HL-60/S4 (cell line): Measurements from ENCODE around the gene ADAM30.
"Not testable (repeated sequence)": the region's sequence is repeated elsewhere in the genome, so short reads cannot be mapped to it uniquely, and the experiment has no call there.

Experiments
- in situ Hi-C: fragments of 300-500 bp; cut with MboI; formaldehyde crosslinking; loops from 2 replicates; pipeline ENCODE4 v1.14.3; 2022; ENCODE audit warnings: low sequenced_read_pairs

ADAM30 gene

DNA sequence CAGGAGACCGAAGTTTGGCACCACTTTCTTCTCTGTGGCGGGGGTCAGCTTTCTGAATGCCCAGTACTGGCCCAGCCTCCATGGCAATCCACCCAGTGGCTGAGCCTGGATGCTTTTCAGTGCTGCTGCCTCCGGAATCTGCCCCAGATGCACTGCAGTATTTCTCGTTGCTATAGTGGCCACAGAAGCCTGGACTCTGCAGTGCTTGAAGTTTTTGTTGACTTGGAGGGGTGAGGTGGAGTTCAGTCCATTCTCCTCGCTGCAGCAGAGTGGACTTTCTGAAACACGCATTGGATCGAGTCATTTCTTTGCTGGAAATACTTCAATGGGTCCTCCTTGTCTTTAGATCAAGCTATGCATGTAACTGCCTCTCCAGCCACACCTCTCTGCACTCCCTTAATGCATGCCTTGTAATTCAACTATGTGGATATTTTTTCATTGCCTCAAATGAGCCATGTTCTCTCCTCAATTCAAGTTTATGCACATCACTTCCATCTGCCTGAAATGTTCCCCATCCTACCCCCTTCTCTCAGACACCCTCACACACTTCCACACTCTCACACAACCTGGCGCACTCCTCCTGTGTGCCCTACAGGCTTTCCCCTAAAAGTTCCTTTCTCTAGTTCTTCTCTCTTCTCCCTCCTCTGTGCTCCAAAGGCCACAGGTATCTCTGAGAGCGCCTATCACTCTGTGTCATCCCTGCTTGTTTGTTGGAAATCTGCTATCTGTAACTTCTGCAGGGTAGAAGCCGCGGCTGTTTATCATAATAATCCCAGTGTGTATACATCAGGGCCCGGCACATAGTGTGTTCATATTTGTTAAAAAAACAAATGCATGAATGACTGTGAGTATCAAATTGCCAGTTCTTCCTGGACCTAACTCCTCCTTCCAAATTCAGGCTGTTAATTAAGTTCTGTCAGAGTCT, 16.5 kb downstream of the ADAM30 start:
- in situ Hi-C loops = no loop called here

DNA sequence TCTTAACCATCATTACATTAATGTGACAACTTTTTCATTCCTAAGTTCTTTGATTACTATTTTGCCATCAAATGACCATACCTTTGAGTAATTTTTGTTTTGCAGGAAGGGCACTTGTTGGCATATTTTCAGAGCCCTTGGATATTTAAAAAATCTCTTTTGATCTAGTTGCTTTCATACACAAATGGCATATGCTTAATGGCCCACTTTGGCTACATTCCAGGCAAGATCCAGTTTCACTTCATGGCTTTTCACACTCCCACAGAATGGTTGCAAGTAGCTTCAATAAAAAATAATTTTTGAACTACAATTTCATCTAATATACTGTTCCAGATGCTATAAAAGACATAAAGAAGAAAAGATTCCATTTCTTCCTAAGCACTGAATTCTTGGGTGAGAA, 18.1 kb downstream of the ADAM30 start:
- in situ Hi-C loops = no loop called here

DNA sequence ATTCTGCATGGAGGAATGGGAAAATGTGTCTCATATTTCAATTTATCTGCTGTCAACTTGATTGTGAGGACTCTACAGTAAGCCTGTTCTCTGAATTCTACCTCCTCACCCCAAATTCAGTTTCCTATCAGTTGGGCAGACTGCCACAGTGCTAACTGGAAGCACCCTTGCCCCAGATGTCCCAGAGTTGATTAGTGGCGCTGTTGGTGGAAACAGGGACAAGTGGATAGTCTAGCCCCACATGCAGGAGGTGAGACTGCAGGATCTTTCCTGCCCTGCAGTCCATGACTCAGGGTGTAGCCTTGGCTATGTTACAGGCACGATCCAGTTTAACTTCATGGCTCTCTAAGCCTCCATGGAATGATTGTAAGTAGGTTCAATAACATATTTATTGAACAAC, 22.1 kb downstream of the ADAM30 start:
- in situ Hi-C loops = no loop called here

DNA sequence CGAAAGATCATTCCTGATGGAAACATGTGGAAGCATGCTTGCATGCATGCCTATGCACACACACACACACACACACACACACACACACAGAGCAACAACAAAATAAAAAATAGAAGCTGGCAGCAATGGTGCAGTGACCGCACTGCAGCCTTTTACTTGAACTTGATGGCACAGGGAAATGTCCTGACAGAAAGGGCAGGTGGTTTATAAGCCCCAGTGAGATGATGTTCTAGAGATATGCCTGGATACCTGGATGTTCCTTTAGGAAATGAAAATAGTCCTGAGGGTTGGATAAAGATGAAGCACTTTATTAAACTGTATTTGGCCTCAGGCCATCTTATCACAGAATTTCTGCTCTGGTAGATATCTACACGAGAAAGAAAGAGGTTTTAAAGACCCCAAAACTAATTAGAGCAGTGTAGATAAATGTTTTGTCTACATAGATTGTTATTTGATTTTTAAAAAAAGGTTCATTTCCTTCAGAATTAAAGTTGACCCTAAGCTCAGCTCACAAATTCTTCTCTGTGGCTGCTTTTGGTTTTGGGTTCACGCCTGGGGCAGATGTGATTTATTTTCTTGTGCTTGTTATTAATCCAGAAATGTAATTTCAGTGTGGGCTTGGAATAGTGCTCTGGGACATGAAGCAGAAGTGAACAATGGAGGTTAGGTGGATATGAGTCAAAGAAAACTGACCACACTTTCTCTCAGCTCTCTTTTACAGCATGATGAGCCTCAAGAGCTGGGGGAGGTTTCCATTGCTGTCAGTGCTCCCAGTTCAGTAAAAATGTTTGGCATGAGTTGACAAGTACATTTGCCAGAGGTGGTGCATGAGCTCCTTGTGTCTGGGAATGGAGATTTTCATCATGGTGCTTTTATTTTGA, 22.9 kb downstream of the ADAM30 start:
- in situ Hi-C loops = no loop called here

DNA sequence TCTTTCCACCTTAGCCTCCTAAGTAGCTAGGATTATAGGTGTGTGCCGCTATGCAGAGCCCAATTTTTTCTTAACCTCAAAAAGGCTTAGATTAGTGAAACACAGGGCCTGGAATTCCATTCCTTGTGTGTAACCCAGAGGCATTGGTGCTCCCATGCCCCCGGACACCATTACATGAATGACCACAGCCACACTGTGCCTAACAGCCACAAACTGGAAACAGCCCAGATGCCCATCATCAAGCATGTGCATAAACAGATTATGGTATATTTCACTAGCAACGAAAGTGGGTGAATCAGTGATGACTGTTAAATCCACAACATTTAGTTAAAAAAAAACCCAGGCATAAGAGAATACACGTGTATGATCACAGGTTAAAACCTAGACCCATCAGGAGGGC, 24.4 kb downstream of the ADAM30 start:
- in situ Hi-C loops = no loop called here

DNA sequence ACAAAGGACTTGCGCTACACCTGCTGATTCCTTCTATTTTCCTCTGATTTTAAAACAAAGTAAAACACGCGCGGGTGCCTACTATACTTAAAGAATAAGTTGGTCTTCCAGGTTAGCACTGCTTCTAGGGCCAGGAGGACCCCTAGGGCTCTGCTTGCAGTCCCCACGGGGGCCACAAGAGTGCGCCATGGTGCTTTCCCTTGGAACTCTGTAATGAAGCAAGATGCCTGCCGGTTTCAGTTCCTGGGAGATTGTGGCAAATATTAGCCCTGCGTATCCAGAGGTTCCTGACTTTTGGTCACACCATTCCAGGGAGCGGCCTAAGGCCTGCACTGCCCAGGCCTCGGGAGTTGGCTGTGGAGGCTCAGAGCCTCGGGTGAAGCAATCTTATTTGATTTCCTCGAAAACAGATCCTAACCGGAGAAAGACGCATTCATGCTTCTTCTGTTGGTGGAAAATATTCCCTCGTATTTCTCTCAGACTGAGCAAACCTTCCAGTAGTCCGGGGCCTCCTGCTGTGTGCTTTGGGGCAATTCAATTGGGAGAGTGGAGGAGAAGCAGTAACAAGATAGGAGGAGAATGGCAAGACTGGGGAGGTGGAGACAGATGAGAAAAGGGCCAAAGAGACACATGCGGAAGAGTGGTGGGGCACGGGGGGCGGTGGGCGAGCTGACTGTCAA, 25.3 kb downstream of the ADAM30 start:
- in situ Hi-C loops = no loop called here

DNA sequence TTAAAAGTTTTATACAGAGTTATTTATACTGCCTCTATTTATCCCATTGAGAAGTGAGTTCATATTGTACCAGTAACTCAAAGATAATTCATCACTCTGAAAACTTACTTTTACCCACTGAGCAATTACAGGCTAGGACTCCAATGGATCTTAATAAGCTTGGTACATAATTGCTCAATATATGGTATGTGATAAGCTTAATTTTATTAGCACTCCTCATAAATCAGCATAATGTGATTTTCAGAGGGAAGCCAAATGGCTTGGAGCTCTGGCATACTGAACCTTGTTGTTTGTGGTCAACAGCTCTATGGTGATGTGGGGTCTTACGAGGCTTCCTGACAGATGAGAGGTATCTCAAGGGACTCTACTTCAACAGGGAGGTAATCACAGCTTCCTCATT, 26.3 kb downstream of the ADAM30 start:
- in situ Hi-C loops = no loop called here

DNA sequence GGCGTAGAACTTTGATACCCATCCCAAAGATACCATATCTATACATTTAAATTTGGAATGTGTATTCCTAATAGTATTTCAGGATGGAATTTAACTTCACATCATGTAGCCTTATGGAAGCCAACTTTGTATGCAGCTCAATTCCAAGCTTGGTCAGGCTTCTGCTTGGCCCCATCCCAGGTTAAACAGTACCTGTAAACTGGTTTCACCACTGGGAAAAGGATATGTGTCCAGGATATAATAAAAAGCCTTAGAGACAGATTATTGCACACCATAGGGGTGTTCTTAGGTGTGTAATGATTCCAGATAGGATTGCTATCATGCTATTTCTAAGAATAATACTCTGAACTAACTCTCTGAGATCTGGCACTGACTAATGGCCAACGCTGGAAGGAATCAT, 28.1 kb downstream of the ADAM30 start:
- in situ Hi-C loops = no loop called here

DNA sequence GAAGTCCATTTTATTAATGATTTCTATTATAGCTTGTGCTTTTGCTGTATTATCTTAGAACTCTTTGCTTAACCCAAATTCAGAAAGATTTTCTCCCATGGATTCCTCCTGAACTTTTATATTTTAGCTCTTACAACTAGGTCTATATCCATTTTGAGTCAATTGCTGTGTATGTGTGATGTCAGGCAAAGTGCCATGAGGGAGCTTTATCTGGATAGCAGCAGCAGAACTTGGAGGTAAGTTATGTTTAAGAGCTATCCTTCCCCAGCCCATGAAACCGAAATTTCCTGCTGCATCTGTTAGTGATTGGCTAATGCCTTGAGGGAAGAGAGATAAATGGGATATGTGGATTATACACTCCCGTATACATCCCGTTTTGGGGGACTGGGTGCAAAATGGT, 29.9 kb downstream of the ADAM30 start:
- in situ Hi-C loops = no loop called here

DNA sequence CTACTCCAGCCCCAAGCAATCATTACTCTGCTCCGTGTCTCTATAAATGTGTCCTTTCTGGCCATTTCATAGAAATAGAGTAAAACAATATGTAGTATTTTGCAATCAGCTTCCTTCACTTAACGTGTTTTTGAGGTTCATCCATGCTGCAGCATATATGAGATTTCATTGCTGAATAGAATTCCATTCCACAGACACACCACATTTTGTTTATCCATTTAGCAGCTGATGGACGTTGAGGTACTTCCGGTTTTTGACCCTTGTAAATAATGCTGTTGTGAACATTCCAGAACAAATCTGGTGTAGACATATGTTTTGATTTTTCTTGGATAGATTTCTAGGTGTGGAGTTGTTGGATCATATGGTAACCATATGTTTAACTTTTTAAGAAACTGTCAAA, 30.7 kb downstream of the ADAM30 start:
- in situ Hi-C loops = no loop called here

DNA sequence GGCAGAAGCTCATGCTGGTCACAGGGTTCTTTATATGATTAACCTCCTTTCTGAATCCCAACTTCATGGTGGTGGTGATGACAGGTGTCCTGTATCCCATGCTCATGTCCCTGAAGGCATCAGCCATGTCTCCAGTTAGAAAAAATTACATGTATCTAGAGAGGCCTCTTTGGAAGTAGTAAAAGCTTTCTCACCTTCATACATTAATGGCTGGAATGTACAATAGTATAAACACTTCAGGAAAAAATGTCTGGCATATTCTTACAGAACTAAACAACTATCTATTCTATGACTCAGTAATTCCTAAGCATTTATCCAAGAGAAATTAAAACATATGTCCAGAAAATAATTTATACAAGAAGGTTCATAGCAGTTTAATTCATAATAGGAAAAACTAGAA, 34.0 kb downstream of the ADAM30 start:
- in situ Hi-C loops = no loop called here

DNA sequence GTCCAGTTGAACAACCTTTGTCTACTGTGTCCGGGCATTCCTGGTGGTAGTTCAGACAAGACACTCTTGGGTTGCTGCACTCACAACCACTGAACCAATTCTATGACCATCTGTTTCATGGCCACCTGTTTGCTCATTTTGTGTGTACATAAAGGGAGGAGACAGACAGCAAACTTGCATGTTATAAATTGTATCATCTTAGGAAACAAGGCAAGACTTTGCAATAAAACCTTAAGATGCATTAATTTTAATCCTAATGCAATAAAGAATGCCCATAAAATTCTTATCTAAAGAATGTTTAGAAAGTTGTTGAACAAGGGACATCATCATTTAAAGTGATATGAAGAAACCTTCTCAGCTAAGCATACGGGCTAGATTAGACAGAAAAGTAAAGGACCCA, 34.8 kb downstream of the ADAM30 start:
- in situ Hi-C loops = no loop called here

DNA sequence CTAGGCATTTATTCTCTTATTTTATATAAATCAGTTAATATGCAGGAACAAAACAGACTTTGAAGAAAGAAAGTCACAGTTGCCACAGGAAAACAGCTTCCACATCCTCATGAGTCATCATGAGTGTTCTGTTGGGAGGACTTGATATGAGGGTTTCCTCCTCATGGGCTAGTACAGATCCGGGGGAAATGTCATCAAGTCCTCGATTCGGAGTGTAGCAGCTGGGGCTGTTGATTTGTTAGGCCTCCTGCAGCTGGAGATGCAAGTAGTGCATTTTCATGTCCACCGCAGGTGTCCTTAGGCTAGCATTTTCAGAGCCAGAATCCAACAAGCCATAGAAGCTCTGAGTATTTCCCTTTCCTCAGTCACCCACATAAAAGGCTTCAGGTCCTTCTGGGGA, 36.7 kb downstream of the ADAM30 start:
- in situ Hi-C loops = no loop called here

DNA sequence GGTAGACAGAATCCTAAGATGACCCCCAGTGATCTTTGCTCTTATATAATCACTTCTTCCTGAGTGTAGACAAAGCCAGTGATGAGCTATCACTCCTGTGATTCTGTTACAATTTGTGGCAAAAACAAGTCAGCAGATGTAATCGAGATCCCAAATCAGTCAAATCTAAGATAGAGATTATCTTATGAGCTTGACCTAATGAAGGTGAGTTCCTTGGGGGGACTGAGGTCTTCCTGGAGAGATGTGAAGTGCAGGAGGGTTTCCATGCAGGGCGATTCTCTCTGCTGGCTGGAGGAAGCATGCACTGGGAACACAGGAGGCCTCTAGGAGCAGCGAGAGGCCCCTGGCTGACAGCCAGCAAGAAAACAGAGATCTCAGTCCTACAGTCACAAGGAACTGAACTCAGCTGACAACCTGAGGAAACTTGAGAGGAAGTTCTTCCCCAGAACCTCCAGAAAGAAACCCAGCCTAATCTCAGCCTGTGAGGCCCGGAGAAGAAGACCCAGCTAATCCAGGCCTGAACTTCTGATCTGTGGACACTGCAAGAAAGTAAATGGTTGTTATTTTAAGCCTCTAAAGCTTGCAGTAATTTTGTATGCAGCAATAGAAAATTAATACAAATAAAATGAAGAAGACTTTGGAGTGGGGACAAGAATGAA, 37.6 kb downstream of the ADAM30 start:
- in situ Hi-C loops = not testable (repeated sequence)

DNA sequence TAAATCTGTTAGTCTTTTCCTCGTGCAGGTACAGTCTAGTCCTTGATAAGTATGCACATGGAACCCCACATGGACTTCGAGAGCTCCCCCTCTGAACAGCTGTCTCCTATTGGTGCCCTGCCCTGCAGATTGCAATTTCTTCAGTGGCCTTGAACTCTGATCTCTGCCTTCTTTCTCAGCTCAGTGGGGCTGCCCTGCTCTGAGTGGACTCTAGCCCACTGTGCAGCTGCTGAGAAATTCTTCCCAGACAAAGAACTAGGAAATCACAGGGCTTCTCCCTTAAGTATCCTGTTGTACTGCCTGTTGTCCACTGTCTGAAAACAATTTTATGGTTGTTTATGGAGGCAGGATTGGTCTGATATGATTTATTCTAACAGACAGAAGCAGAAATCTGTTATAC, 38.2 kb downstream of the ADAM30 start:
- in situ Hi-C loops = no loop called here

DNA sequence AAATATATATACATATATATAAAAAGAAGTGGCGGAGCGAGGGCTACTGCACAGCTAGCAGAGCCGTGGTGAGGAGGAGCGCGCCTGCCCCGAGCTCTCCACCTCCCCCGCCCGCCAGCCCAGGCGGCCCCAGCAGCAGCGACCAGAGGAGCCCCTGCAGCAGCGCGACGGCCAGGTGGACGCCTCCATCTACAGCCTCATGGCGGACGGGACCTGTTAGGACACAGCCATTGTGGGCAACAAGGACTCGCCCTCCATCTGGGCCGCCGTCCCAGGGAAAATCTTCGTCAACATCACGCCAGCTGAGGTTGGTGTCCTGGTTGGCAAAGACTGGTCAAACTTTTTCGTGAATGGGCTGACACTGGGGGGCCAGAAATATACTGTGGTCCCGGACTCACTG, 43.2 kb downstream of the ADAM30 start:
- in situ Hi-C loops = no loop called here

DNA sequence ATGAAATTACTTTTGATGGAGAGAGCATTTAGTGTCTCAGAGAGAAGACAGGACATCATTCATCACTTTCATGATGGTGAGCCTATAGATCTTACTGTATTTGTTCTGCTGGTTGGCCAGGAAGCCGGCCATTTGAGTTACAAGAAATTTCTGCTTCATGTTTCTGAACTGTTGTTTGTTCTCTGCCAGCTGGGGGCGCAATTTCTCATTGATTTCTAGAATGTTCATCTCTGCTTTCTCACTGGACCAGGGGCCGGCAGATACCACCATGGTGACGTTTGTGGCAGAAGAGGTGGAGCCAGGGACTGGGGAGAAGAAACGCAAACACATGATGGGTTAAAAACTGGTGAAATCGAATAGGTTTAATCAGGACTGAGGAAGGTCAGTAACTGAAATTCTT, 52.1 kb downstream of the ADAM30 start:
- in situ Hi-C loops = not testable (repeated sequence)
